Measurements from ENCODE around the gene SMYD3. TPM values are rescaled to one million over a fixed set of nuclear protein-coding genes. Genes with fewer than 3 reads are reported as not detected.

Gene SMYD3
- polyA plus RNA-seq, 3 donors, result 29.0 to 36.5 (median 32.0) TPM

DNA sequence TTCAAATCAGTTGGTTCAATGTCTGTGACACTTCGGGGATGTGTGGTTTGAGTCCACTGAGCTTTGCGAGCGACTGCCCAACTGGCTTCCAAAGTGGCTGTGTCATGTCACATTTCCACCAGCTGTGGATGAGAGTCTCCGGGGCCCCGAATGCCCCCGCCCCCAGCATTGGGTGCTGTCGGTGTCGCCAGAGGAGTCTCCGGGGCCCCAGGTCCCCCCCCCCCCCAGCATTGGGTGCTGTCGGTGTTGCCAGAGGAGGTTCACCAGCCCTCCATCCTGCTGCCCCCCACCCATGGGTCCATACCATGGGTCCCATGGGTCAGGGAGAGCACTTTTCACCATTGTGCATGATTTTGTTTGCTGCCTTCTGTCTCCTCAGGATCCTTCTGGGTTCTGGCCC lies 9.0 kb upstream of the SMYD3 start:
- no peak for DNase-seq (ENCODE audit: low read depth in 3 of 3, low spot score in 2 of 3)

DNA sequence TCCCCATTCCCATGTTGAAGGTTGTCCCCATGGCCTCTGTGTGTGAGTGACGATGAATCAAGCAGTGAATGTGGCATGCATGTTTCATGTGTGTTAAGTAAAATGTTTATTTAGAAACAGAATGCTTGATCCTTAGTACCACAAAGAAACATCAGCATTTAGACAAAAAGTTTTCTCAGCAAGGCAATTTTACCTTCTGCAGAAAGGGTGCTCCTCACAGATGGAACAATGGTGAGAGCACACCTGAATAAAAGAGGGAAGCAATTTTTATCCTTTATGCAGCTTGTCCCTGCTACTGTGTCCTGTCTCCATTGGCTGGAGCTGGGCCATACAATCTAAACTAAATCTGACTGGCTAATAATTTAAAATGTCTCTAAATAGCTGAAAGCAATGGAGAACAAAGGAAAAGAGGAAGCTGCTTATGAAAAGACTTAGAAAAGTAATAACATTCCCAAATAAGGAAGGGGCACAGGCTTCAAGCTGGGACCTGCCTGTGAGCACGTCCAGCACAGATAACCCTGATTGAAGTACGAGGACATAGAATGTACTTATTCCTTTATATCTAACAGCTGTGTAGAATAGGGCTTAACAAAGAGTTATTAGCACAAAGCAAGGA lies 8.4 kb upstream of the SMYD3 start:
- DNase-seq (ENCODE audit: low read depth in 3 of 3, low spot score in 2 of 3), result no peak

DNA sequence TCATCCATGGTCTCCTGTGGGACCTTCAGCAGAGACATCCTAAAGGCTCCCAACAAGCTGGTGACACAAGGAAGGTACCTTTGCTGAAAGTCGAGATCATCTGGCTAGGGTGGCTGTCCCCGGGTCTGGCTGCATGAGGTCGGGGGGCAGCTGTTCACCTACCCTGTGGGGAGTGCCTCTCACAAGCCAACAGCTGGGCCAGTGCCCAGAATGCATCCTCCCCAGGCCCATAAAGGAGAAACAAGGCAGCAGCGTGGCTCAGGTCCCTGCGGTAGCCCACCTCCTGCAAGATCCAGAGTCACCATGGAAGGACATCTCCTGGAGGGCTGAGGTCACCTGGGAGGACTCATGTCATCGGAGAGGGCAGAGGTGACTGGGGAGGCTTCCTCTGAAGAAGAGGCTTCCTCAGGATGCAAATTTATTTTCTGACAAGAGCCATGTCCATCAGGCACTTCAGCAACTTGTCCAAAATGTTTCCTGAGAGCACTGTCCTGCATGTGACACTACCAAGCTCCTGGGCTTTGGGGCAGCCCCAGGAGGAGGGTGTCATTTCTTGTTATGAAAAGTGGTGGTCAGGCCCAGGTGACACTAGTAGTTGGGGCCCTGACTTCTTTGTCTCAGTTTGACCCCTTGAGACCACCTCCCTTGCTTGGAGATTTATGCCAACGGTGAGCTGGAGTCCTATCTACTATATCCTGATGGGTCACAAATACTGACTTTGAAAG lies 6.7 kb upstream of the SMYD3 start:
- DNase-seq (ENCODE audit: low read depth in 3 of 3, low spot score in 2 of 3), result no peak

DNA sequence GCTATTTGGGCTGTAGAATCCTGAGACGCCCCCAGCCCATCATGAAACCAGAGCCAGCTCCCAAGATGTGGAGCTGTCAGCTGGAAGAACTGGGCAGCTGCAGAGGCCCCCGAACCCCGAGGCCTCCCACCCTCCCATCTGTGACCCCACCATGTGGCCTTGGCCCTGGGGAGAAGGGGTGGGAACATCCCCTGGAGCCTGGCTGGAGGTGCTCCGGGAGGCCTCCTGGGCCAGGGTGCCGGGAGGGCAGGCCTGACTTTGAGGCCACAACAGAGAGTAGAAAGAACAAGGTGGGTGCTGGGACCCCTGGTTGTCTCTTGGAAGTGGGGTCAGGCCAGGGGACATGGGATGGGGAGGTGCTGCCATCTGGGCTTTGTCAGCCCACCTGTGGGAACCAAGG lies 6.0 kb upstream of the SMYD3 start:
- no peak for DNase-seq (ENCODE audit: low read depth in 3 of 3, low spot score in 2 of 3)

DNA sequence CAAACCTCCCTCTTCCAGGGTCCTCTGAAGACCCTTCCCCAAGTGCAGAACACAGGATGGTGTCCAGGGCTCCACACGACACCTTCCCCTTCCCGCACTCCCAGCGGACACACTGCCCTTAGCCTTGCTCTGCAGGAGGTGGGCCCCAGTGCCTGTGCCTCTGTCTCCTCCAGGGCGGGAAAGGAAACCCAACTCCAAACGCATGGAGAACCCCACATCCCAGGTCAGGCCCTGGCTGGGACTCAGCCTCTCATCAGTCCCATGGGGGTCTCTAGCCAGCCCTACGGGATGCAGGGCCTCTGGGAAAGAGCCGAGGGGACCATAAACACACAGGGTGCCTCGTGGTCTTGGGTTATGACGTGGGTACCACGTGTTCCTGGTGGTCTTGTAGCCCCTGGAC lies 5.6 kb upstream of the SMYD3 start:
- DNase-seq (ENCODE audit: low read depth in 3 of 3, low spot score in 2 of 3), result no peak

DNA sequence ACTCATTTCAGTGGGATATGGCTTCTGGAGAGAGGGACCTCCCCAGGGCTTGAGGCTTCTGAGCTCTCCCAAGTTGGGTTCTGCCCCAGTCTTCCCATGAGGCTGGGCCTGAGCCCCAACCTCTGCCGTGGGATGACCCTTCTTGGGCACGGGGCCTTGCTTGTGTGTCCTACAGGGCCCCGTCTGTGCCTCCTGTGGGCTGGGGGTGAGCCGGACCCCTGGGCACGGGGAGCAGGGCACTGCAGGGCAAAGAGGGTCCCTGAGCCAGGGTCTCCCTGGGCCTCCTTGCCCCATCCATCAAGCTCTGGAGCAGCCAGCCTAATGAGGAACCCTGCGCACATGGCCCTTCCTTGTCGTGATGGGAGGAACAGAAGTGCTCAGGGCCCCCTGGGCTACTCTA lies 5.2 kb upstream of the SMYD3 start:
- no peak for DNase-seq (ENCODE audit: low read depth in 3 of 3, low spot score in 2 of 3)

DNA sequence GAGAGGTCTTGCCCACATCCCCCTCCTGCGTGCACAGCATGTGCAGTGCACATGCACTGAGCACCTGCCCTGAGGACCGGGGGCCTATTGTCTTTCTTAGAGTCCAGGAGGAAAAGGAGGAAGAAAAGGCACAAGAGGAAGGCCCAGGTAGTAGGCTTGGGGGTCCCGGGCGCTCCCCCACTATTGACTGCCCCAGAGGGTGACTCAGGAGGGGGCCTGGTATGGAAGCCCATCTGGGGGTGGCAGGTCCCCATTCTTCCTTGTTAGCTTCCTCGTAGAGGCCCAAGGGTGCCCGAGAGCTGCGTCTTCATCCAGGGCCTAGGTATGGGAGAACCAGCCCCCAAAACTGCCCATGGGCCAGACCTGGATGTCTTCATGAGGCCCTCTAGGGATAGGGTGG lies 4.1 kb upstream of the SMYD3 start:
- DNase-seq (ENCODE audit: low read depth in 3 of 3, low spot score in 2 of 3), result no peak

DNA sequence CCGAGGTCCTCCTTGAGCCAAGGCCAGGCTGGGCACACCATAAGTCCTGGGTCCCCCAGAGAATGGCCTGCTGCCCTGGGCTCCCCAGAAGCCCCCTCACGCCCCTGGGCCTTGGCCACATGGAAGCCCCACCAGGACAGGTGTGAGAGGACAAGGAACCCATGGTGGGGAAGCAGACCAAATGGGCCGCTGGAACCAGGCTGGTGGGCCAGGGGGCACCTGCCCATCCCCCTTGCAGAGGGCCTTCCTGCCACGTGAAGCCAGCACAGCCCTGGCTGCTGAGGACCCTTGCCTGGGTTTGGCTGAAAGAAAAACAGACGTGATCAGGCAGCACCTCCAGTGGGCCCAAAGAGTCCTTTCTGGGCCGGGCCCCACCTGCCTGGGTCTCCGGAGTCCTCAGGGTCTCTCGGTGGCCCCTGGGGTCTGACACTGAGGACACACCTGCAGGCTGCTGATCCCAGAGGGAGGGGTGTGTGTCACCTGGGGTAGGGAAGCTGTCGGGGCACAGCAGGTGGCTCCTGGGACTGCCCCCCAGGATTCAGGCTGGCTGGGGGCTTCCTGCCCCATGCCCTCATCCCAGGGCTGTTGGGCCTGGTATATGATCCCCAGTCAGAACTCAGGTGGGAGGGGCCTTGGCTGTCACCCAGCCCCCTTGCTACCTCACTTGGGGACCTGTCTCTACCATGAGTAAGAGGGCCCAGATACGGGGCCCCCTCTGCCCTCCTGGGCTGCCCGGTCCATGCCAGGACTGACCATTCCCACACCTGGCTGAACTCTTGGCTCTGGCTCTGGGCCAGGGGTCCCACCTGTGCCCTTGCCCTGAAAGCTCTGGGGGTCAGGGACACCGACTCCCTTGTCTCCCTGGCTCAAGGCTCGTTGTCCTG lies 3.3 kb upstream of the SMYD3 start:
- DNase-seq (ENCODE audit: low read depth in 3 of 3, low spot score in 2 of 3), result no peak

DNA sequence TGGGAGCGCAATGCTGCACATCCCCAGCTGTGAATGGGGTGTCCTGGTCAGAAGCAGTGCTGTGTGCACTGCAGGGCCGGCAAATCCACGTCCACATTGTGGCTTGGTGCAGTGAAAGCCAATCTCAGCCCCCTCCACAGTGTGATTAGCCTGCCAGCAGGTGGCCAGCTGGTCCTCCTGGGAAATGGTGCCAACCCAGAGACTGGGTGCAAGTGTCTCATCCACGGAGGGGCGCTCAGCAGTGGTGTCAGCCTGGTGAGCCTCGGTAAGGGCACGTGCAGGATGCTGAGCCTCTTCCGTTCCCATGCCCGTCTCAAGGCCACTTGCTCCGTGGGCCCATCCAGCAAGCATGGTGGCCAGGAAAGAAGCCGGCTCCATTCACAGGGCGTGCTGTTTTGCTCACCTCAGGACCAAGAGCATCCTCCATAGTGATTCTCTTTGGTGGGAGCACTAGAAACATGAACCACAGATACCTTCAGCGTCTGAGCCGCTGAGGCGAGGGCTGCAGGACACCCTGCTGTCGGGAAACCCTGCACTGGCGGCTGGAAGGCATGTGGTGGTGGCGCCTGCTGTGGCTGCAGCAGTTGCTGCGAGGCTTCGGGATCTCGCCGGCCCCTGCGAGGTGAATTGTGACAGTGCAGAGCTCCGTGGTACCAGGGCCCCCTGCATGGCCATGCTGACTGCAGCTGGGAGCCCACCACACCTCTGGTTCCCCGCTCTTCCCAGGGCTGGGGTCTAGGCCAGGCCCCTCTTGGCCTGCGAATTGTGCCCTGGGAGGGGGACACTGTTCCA lies 2.0 kb upstream of the SMYD3 start:
- DNase-seq (ENCODE audit: low read depth in 3 of 3, low spot score in 2 of 3), result no peak

DNA sequence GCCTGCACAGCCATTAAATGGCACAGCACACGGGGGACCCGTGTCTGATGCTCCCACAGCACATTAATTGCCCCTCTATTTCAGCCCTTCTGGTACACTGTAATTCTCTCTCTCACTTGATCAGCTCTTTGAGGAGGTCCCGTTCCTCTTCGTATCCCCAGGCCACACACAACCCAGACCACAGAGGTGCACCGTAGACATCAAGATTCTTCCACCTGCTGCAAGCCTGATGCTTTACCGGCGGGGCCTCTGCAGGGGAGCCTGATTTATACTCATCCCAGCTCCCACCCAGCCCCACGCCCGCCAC lies 759 bp downstream of the SMYD3 start:
- no peak for DNase-seq (ENCODE audit: low read depth in 3 of 3, low spot score in 2 of 3)

DNA sequence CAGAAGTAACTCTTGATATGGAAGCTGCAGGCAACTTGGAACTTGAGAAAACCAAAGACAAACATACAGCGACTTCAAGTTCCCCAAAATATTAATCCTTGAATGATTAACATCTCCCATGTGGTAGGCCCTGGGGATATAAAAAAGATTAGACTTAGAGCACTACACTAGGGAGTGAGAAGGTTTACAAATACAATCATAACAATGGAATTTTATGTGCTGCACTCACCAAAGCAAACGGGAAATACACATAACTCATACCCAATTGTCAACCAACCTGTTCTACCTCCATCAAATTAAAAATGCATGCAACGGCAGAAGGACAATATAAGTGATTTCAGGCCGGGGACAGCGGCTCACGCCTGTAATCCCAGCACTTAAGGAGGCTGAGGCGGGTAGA lies 3.7 kb downstream of the SMYD3 start:
- DNase-seq (ENCODE audit: low read depth in 3 of 3, low spot score in 2 of 3), result no peak

DNA sequence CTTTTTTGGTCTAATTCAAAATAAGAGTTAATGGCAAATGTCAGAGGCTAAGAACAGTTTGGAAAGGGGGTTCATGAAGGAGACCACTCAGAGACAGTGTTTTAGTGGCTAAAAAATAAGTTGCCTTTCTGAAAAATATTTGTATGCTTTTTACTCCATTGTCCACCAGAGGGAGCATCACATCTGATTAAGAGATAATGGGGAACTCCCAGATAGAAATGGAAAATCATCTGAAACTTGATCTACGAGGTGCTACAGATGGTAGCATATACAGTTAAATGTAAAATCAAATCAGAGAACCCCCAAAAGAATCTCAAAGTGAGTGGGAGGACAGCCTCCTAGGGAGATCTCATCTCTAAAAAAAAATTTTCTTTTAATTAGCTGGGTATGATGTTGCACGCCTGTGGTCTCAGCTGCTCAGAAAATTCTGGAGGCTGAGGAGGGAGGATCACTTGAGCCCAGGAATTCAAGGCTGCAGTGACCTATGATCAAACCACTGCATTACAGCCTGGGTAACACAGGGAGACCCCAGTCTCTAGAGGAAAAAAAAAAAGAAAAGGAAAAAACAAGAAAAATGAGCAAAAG lies 9.7 kb downstream of the SMYD3 start:
- peak; percentile 29 to 42 (median 41) for DNase-seq (ENCODE audit: low read depth in 3 of 3, low spot score in 2 of 3)

DNA sequence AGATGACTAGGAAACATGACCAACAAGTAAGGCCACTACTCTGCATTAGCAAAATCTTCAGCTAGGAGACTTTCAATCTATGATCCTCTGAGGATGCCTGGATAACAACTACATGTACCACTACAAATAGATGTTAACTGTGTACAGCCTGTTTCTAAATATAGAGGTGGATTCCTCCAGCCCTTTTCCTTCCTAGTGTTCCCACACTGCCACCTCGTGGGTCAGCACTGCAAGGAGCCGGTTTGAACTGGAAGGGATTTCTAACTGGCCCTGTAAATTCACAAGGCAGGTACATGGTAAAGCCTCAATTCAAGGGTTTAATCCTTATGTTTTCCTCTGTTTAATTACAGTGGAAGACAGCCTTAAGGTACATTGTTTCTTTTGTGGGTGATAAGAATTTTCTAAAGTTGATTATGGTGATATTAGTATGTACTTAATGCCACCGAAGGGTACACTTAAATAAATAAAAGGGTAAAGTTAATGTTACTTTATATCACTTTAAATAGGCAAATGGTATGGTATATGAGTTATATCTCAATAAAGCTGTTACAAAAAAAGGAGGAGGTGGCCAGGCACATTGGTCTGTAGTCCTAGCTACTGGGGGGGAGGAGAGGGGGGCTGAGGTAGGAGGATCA lies 14.4 kb downstream of the SMYD3 start:
- peak; percentile 52 to 69 (median 62) for DNase-seq (ENCODE audit: low read depth in 3 of 3, low spot score in 2 of 3)

DNA sequence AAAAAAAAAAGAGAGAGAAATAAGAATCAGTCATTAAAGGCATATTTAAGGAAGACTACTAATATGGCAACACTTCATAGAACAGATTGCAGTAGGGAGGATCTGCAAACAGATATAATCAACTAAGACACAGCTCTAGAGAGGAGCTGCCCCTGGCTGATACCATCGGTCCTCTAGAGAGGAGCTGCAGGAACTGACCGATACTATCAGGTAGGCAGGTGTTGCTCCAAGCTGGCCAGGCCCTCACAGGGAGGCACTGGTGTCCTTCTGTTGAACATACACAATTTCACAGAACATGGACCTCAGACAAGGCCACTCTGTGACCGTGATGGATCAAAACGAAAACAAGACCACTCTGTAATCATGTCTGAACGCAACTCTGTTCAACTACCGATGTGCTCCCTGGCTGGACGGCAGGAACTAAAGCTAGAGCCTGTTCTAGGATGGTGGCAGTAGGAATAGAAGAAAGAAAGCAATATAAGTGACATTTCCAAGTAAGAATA lies 15.5 kb downstream of the SMYD3 start:
- no peak for DNase-seq (ENCODE audit: low read depth in 3 of 3, low spot score in 2 of 3)

DNA sequence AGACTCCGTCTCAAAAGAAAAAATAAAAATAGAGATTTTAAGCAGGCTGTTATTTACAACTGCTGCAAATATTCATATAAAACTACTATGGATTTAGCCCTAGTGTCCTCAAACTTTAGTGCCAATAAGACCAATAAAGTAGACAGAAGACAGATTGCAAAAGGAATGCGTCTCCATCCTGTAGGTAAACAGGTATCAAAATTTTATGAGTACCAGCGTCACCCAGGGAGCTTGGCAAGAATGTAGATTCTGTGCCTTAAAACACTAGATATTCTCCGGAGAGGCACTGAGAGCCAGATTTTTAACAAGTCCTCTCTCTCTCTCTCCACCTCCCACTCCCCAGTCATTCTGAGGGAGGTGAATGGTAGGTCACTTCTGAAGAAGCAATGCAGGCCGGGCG lies 18.4 kb downstream of the SMYD3 start:
- no peak for DNase-seq (ENCODE audit: low read depth in 3 of 3, low spot score in 2 of 3)

DNA sequence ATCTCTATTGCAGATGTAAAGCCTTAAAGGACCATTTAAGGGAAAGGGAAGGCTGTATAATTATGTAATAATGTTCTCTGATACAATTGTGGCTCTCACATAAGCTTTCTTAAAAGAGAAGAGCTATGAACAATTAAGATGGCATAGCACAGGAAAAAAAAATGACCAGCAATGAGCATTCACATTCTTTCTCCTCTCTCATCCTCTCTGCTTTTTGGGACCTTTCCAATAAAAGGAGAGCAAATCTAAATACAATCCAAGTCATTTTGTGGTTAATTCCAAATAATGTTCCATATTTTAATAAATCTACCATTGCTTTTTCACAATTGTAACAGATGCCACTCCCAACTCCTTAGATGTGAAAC lies 23.5 kb downstream of the SMYD3 start:
- no peak for DNase-seq (ENCODE audit: low read depth in 3 of 3, low spot score in 2 of 3)

DNA sequence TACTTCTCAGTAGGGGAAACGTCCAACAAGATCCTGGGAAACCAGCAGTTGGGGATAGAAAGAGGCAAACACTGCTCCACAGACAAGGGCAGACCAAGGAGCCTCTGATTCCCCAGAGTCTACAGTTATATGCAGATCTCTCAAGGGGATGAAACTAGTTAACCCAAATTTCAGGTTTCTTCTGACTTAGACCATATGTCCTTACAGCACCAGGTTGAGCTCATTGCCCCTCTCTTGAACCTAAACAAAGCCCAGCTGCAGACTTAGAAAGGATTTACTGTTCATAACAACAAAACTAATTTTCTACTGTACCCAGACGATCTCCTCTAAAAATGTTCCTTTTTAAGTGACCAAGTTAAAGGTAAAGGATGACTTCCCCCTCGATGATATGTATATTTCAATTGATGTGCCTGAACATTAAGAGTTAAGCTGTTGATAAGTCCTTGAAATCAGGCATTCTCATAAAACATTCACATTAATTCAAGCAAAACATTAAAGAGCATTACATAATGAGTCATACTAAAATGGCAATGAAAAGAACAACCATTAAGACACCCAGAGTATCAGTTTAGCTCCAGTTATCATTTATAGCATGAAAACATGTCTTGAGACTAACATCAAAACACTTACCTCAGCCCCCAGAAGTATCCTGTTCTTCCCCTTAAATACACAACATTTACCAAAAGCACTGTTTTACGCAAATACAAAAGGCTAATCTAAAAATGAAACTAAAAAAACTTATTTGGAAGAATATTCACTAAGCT lies 24.1 kb downstream of the SMYD3 start:
- no peak for DNase-seq (ENCODE audit: low read depth in 3 of 3, low spot score in 2 of 3)

DNA sequence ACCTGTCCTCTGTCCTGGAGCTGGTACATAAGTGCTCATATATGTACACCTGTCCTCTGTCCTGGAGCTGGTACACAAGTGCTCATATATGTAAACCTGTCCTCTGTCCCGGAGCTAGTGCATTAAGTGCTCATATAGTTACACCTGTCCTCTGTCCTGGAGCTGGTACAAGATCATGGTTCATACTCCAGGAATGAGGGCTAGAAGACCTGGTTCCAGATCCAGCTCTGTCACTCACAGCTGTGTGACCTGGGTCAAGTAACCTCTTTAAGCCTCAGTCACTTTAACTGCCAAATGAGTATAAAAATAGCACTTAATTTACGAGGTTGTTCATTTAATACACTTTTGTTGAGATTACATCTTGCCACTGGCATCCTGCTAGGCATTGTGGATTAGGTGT lies 28.0 kb downstream of the SMYD3 start:
- DNase-seq (ENCODE audit: low read depth in 3 of 3, low spot score in 2 of 3), result no peak

DNA sequence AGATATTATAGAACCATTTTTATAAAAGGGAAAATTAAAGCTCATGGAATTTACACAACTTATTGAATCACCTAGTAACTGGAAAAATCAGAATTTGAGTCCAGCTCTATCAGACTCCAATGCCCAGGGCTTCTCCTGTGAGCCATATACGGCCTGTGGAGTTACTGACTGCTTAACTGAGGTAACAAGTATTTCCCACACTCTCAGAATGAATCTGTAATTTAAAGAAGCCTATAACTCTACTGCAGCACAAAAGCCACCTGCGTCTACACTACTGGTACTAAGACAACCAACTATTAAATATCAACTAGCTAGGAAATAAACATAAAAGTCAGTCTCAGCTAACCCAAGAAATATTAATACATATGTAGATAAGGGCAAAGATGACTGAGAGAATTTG lies 29.4 kb downstream of the SMYD3 start:
- DNase-seq (ENCODE audit: low read depth in 3 of 3, low spot score in 2 of 3), result no peak

All from right renal cortex interstitium (tissue), 3 donors.